GM10266 (cell line): ENCODE results near the gene GLIPR2.
"Not testable (repeated sequence)": the region's sequence is repeated elsewhere in the genome, so short reads cannot be mapped to it uniquely, and the experiment has no call there.

Experiments used
- DNase-seq: peaks from one replicate; pipeline ENCODE4 v3.0.0; 2012; ENCODE audit errors: extremely low spot score
- TF ChIP-seq, protein P1 (sequence below): IDR thresholded peaks from 2 replicates; pipeline ENCODE4 v1.5.1; 2012; ENCODE audit warnings: mild to moderate bottlenecking, low read depth; ENCODE audit not compliant: control insufficient read depth, insufficient read depth; ENCODE audit errors: missing control alignments

Gene GLIPR2

DNA sequence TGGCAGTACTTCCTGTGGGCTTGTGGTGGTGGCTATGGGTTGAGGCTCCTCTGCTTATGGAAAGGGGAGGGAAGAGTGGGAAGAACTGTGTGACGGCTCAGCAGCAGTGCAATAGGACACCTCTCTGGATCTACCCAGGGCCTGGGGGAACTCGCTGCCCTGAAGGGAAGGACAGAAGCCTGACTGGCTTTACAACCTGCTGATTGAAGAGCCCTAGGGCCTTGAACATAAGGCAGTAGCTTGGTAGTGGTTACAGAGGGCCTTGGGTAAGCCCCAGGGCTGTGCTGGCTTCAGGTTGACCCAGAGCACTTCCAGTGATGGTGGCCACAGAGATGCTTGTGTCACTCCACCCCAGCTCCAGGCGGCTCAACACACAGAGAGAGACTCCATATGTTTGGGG, 38.2 kb downstream of the GLIPR2 start:
- no peak for DNase-seq
- TF ChIP-seq, protein P1, sequence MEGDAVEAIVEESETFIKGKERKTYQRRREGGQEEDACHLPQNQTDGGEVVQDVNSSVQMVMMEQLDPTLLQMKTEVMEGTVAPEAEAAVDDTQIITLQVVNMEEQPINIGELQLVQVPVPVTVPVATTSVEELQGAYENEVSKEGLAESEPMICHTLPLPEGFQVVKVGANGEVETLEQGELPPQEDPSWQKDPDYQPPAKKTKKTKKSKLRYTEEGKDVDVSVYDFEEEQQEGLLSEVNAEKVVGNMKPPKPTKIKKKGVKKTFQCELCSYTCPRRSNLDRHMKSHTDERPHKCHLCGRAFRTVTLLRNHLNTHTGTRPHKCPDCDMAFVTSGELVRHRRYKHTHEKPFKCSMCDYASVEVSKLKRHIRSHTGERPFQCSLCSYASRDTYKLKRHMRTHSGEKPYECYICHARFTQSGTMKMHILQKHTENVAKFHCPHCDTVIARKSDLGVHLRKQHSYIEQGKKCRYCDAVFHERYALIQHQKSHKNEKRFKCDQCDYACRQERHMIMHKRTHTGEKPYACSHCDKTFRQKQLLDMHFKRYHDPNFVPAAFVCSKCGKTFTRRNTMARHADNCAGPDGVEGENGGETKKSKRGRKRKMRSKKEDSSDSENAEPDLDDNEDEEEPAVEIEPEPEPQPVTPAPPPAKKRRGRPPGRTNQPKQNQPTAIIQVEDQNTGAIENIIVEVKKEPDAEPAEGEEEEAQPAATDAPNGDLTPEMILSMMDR: no peak

- not testable (repeated sequence) for DNase-seq
Measured at GRCh38 chr9:36175209-36175608, 38.7 kb downstream of the GLIPR2 start.

DNA sequence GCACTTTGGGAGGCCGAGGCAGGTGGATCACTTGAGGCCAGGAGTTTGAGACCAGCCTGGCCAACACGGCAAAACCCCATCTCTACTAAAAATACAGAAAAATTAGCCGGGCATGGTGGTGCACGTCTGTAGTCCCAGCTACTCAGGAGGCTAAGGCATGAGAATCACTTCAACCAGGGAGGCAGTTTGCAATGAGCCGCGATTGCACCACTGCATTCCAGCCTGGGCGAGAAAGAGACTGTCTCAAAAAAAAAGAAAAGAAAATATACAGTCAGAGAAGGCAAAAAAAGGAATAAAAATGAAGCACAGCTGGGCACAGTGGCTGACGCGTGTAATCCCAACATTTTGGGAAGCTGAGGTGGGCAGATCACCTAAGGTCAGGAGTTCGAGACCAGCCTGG, 40.0 kb downstream of the GLIPR2 start:
- not testable (repeated sequence) for DNase-seq

GRCh38 chr9:36177571-36177970, 41.0 kb downstream of the GLIPR2 start:
- no peak for DNase-seq
- TF ChIP-seq, protein P1: no peak

DNA sequence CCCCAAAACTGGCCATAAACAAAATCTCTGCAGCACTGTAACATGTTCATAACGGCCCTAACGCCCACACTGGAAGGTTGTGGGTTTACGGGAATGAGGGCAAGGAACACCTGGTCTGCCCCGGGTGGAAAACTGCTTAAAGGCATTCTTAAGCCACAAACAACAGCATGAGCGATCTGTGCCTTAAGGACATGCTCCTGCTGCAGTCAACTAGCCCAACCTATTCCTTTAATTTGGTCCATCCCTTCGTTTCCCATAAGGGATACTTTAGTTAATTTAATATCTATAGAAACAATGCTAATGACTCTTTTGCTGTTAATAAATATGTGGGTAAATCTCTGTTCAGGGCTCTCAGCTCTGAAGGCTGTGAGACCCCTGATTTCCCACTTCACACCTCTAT, 43.7 kb downstream of the GLIPR2 start:
- not testable (repeated sequence) for DNase-seq

- DNase-seq: no peak
- TF ChIP-seq, protein P1: no peak
Measured at GRCh38 chr9:36187414-36187813, 50.9 kb downstream of the GLIPR2 start.

DNA sequence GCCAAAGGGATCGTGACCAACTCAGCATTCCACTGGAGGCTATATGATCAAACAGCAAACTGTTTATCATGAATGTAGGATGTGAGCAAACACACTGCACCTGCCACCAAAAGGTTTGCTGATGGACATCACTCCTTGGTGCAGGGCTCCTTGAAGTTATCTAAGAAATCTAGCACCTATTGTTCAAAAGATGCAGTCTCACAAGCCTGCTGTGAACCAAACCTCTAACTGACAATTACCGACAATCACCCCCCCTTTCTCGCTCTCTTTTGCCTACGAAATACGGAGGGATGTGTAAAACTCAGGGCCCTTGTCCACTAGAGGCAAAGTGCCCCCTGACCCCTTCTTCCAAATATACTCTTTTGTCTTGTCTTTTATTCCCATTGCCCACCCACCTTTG, 51.7 kb downstream of the GLIPR2 start:
- DNase-seq: no peak
- TF ChIP-seq, protein P1: no peak

DNA sequence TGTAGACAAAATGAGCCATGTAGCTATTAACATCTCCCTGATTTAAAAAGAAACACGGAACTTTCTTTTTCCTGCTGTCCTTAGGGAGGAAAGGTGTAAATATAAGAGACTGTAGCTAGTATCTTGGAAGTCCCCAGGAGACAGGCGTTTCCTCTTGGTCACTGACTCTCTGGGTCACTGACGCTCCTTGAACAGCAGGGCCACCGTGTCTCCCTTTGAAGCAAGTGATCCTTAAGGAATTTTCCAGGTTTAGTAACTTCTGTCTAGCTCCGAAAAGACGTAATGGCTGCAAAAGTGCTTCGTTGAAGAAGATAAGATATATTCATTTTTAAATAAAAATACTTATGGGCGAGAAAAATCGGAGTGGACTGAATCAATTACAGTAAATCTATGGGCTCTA, 53.4 kb downstream of the GLIPR2 start:
- TF ChIP-seq, protein P1: no peak
- DNase-seq: no peak

GRCh38 chr9:36190388-36191289, 54.1 kb downstream of the GLIPR2 start, which contains the start of gene CLTA:
Gene CLTA, plus strand, starts transcription at chr9:36190921. Its CDS starts 136 bp downstream, at chr9:36191057.
- DNase-seq: peak; percentile 99
- TF ChIP-seq, protein P1: peak; percentile 59
